H9 (cell line): Measurements from ENCODE around the gene CRACDL. TPM values are rescaled to one million over a fixed set of nuclear protein-coding genes. Genes with fewer than 3 reads are reported as not detected.

Experiments
- DNase-seq: peaks from one replicate; pipeline ENCODE4 v3.0.0-alpha.2; 2017
- H2AFZ ChIP-seq: one replicate; pipeline ENCODE4 v1.6.1; 2013; ENCODE audit warnings: mild to moderate bottlenecking, low read length, control low read depth, moderate library complexity
- H2AK5ac ChIP-seq: 2 replicates; pipeline ENCODE4 v1.6.1; 2013; ENCODE audit warnings: low read length, control low read depth, mixed read lengths; ENCODE audit not compliant: insufficient read length
- H2BK120ac ChIP-seq: one replicate; pipeline ENCODE4 v1.6.1; 2013; ENCODE audit warnings: low read depth, mild to moderate bottlenecking, low read length, control low read depth, inconsistent platforms; ENCODE audit not compliant: poor library complexity, severe bottlenecking
- H2BK12ac ChIP-seq: 2 replicates; pipeline ENCODE4 v1.6.1; 2013; ENCODE audit warnings: low read length, control low read depth, mixed read lengths, low read depth; ENCODE audit not compliant: insufficient read length
- H2BK15ac ChIP-seq: 2 replicates; pipeline ENCODE4 v1.6.1; 2013; ENCODE audit warnings: low read depth, low read length, control low read depth
- H2BK20ac ChIP-seq: one replicate; pipeline ENCODE4 v1.6.1; 2013; ENCODE audit warnings: low read depth, mild to moderate bottlenecking, low read length, control low read depth, inconsistent platforms; ENCODE audit not compliant: poor library complexity, severe bottlenecking
- H2BK5ac ChIP-seq: 2 replicates; pipeline ENCODE4 v1.6.1; 2013; ENCODE audit warnings: low read length, control low read depth, mixed read lengths; ENCODE audit not compliant: insufficient read length
- H3K14ac ChIP-seq: 2 replicates; pipeline ENCODE4 v1.6.1; 2013; ENCODE audit warnings: low read length, control low read depth; ENCODE audit not compliant: insufficient read depth
- H3K18ac ChIP-seq: 2 replicates; pipeline ENCODE4 v1.6.1; 2013; ENCODE audit warnings: low read depth, mild to moderate bottlenecking, mixed read lengths, low read length, control low read depth; ENCODE audit not compliant: insufficient read length
- H3K23ac ChIP-seq: 2 replicates; pipeline ENCODE4 v1.6.1; 2013; ENCODE audit warnings: low read length, control low read depth, mixed read lengths, low read depth; ENCODE audit not compliant: insufficient read length
- H3K23me2 ChIP-seq: 2 replicates; pipeline ENCODE4 v1.6.1; 2013; ENCODE audit warnings: low read depth, mild to moderate bottlenecking, mixed read lengths, low read length, control low read depth; ENCODE audit not compliant: insufficient read length, poor library complexity, severe bottlenecking
- H3K27ac ChIP-seq: 2 replicates; pipeline ENCODE4 v1.5.1; 2013; ENCODE audit warnings: low read length, control low read depth, mixed read lengths, low read depth; ENCODE audit not compliant: insufficient read length
- H3K27me3 ChIP-seq: 2 replicates; pipeline ENCODE4 v1.6.1; 2013; ENCODE audit warnings: low read length, control low read depth, inconsistent platforms; ENCODE audit not compliant: insufficient read depth
- H3K4ac ChIP-seq: 2 replicates; pipeline ENCODE4 v1.6.1; 2013; ENCODE audit warnings: low read depth, mild to moderate bottlenecking, control low read depth, inconsistent platforms, low read length, moderate library complexity
- H3K4me1 ChIP-seq: 2 replicates; pipeline ENCODE4 v1.6.1; 2013; ENCODE audit warnings: low read length, control low read depth, inconsistent platforms; ENCODE audit not compliant: insufficient read depth
- H3K4me2 ChIP-seq: 2 replicates; pipeline ENCODE4 v1.6.1; 2013; ENCODE audit warnings: low read length, control low read depth, mixed read lengths; ENCODE audit not compliant: insufficient read length, insufficient read depth
- H3K56ac ChIP-seq: 2 replicates; pipeline ENCODE4 v1.6.1; 2013; ENCODE audit warnings: low read depth, mild to moderate bottlenecking, mixed read lengths, low read length, control low read depth; ENCODE audit not compliant: insufficient read length
- H3K79me1 ChIP-seq: 2 replicates; pipeline ENCODE4 v1.6.1; 2013; ENCODE audit warnings: low read depth, mild to moderate bottlenecking, moderate library complexity, low read length, control low read depth, inconsistent platforms; ENCODE audit not compliant: insufficient read depth, poor library complexity, severe bottlenecking
- H3K79me2 ChIP-seq: 2 replicates; pipeline ENCODE4 v1.6.1; 2013; ENCODE audit warnings: low read length, control low read depth, inconsistent platforms; ENCODE audit not compliant: insufficient read depth
- H3K9ac ChIP-seq: 2 replicates; pipeline ENCODE4 v1.6.1; 2013; ENCODE audit warnings: low read length, control low read depth, mixed read lengths; ENCODE audit not compliant: insufficient read length; ENCODE audit errors: extremely low read depth
- H3K9me3 ChIP-seq: one replicate; pipeline ENCODE4 v1.6.1; 2013; ENCODE audit warnings: low read depth, low read length, inconsistent platforms; ENCODE audit not compliant: control insufficient read depth
- H3T11ph ChIP-seq: one replicate; pipeline ENCODE4 v1.6.1; 2013; ENCODE audit warnings: mild to moderate bottlenecking, low read length, control low read depth, inconsistent platforms
- H4K20me1 ChIP-seq: one replicate; pipeline ENCODE4 v1.6.1; 2013; ENCODE audit not compliant: control insufficient read depth, insufficient read length, insufficient read depth
- H4K5ac ChIP-seq: 2 replicates; pipeline ENCODE4 v1.6.1; 2013; ENCODE audit warnings: low read depth, mild to moderate bottlenecking, mixed read lengths, low read length, control low read depth; ENCODE audit not compliant: insufficient read length
- H4K8ac ChIP-seq: replicated peaks from 2 replicates; pipeline ENCODE4 v1.6.1; 2013; ENCODE audit warnings: low read length, control low read depth, mixed read lengths, low read depth; ENCODE audit not compliant: insufficient read length
- H4K91ac ChIP-seq: 2 replicates; pipeline ENCODE4 v1.6.1; 2013; ENCODE audit warnings: low read depth, mild to moderate bottlenecking, moderate library complexity, mixed read lengths, low read length, control low read depth; ENCODE audit not compliant: insufficient read length
- H3K27ac Mint-ChIP-seq, 3 experiments: 2 replicates in 2 of 3; 3 replicates in 1 of 3; pipeline ENCODE4 v1.8.0; 2020 to 2021; ENCODE audit warnings: mixed read lengths in 3 of 3, mild to moderate bottlenecking in 1 of 3, moderate library complexity in 1 of 3
- H3K27me3 Mint-ChIP-seq: 2 replicates; pipeline ENCODE4 v1.8.0; 2021; ENCODE audit warnings: low read depth, mild to moderate bottlenecking, moderate library complexity, mixed read lengths
- H3K36me3 Mint-ChIP-seq, 3 experiments: 2 replicates in 2 of 3; 3 replicates in 1 of 3; pipeline ENCODE4 v1.8.0; 2020 to 2021; ENCODE audit warnings: low read depth in 3 of 3, mixed read lengths in 3 of 3; ENCODE audit not compliant: insufficient read depth in 1 of 3
- H3K4me1 Mint-ChIP-seq, 2 experiments: 2 replicates each; pipeline ENCODE4 v1.8.0; 2020; ENCODE audit warnings: mixed read lengths in 2 of 2
- H3K4me3 Mint-ChIP-seq, 2 experiments: 2 replicates in 1 of 2; 3 replicates in 1 of 2; pipeline ENCODE4 v1.8.0; 2020 to 2021; ENCODE audit warnings: mild to moderate bottlenecking in 2 of 2, mixed read lengths in 2 of 2, moderate library complexity in 1 of 2
- H3K9me3 Mint-ChIP-seq, 2 experiments: 2 replicates in 1 of 2; 3 replicates in 1 of 2; pipeline ENCODE4 v1.8.0; 2020; ENCODE audit warnings: mild to moderate bottlenecking in 2 of 2, mixed read lengths in 2 of 2, moderate library complexity in 1 of 2
- CTCF ChIP-seq: fragments of 200-600 bp; sonication (generic); conservative IDR thresholded peaks from 3 replicates; pipeline ENCODE4 v1.8.0; 2021; ENCODE audit warnings: antibody characterized with exemption, mild to moderate bottlenecking
- WGBS: extraction: QIAGEN DNeasy Blood & Tissue Kit; methylation state at CpG from one replicate; pipeline ENCODE4 v1.1.7; 2013; ENCODE audit warnings: missing lambda C conversion rate, low lambda C conversion rate, mixed read lengths; ENCODE audit not compliant: insufficient read length; ENCODE audit errors: extremely low coverage; 5-methylcytosine and 5-hydroxymethylcytosine counted together
- total RNA-seq: library from RNA; stranded (reverse); gene quantifications from 2 replicates; pipeline ENCODE4 v1.2.1, GENCODE V29; 2021

Gene CRACDL
- total RNA-seq, 1 experiment from 2014 or later, result 0.48 TPM

- Mint-ChIP-seq H3K36me3 (no peaks in the 10 kb centered on the region), H3K9me3 (no peaks in the 10 kb centered on the region), H3K4me1 (peaks cover 14 to 16% of the 10 kb centered on the region in 2 experiments), H3K4me3 (no peak overlapping the region), H3K27ac (no peak overlapping the region), H3K27me3 (no peaks in the 10 kb centered on the region; the same call in 1 of the 2 replicates)
- Histone ChIP-seq H4K8ac (no peak overlapping the region), H3K4ac (no peak overlapping the region), H4K20me1 (no peaks in the 10 kb centered on the region), H3K27ac (no peak overlapping the region), H2AK5ac (no peak overlapping the region), H4K91ac (no peak overlapping the region), H3K9me3 (no peaks in the 10 kb centered on the region), H2BK12ac (no peak overlapping the region), H3K4me2 (no peak overlapping the region), H2BK20ac (no peak overlapping the region), H3K23ac (no peak overlapping the region), H4K5ac (no peak overlapping the region), H3K56ac (no peak overlapping the region), H3K18ac (no peak overlapping the region), H2BK15ac (no peak overlapping the region), H2BK5ac (no peak overlapping the region), H3K79me1 (no peaks in the 10 kb centered on the region), H3K79me2 (no peaks in the 10 kb centered on the region), H2BK120ac (no peak overlapping the region), H2AFZ (no peak overlapping the region), H3K23me2 (no peaks in the 10 kb centered on the region), H3K14ac (no peak overlapping the region), H3K27me3 (no peaks in the 10 kb centered on the region), H3T11ph (no peak overlapping the region), H3K9ac (no peak overlapping the region), H3K4me1 (no peaks in the 10 kb centered on the region; the same call in 1 of the 2 replicates)
- WGBS, result no CpG with 5 or more reads among the region's 10 CpGs
- TF ChIP-seq CTCF, result no peak
- DNase-seq, result no peak
Measured at GRCh38 chr2:98872526-98872925, 63.5 kb downstream of the CRACDL start.
